GM12878 (cell line): ENCODE results near the gene MYO19. TPM values are rescaled to one million over a fixed set of nuclear protein-coding genes. Genes with fewer than 3 reads are reported as not detected.

Experiments used
- ATAC-seq: fragments of 200-7000 bp; cut with Tn5 transposase; 3 replicates; pipeline ENCODE4 v1.9.1; 2020; ENCODE audit warnings: mild to moderate bottlenecking, moderate library complexity
- BruUV-seq: library from RNA; stranded (reverse); fragments of 400-500 nt; replicated peaks from 2 replicates; lab custom pipeline; 2021; lab: Mats Ljungman, UMichigan
- CTCF ChIA-PET: fragments of 300-600 bp; sonication (Branson Sonifier 250); formaldehyde crosslinking; extraction: SDS; loops from one replicate; lab custom pipeline; 2021; ENCODE audit warnings: inconsistent platforms; lab: Yijun Ruan, JAX
- POLR2A ChIA-PET: fragments of 350-600 bp; formaldehyde crosslinking; extraction: SDS; loops from one replicate; lab custom pipeline; 2021; ENCODE audit warnings: inconsistent platforms; lab: Charles Lee
- RAD21 ChIA-PET: fragments of 300-600 bp; sonication (Branson Sonifier 250); formaldehyde crosslinking; loops from one replicate; lab custom pipeline; 2023; ENCODE audit warnings: antibody characterized with exemption; ENCODE audit not compliant: unreplicated experiment; lab: Charles Lee
- SMC1A ChIA-PET: fragments of 300-600 bp; sonication (Branson Sonifier 250); formaldehyde crosslinking; loops from one replicate; lab custom pipeline; 2023; ENCODE audit not compliant: unreplicated experiment, uncharacterized antibody; lab: Charles Lee
- DNase-seq: peaks from one replicate; pipeline ENCODE4 v3.0.0-alpha.2; 2011; ENCODE audit warnings: low read depth, low spot score
- FAIRE-seq: peaks from 3 replicates; lab custom pipeline; 2011; peaks lifted over from hg19 to GRCh38; lab: Jason Lieb, UNC
- H2AFZ ChIP-seq: 2 replicates; pipeline ENCODE4 v1.6.0; 2011; ENCODE audit warnings: low read depth, low read length, control low read depth; ENCODE audit not compliant: control insufficient read depth
- H3K27ac ChIP-seq: 2 replicates; pipeline ENCODE4 v1.5.1; 2011; ENCODE audit warnings: control low read depth; ENCODE audit not compliant: control insufficient read depth, insufficient read depth
- H3K27me3 ChIP-seq, 2 experiments: replicated peaks in 1 of 2; 2 replicates each; pipeline versions ENCODE4 v1.6.0 to v1.6.1; 2011; ENCODE audit warnings: low read length in 1 of 2; ENCODE audit not compliant: control insufficient read depth in 2 of 2, insufficient read depth in 2 of 2
- H3K36me3 ChIP-seq, 2 experiments: 2 replicates each; pipeline ENCODE4 v1.5.1; 2011; ENCODE audit warnings: low read length in 1 of 2; ENCODE audit not compliant: control insufficient read depth in 2 of 2, insufficient read depth in 2 of 2
- H3K4me1 ChIP-seq: 2 replicates; pipeline ENCODE4 v1.6.1; 2011; ENCODE audit warnings: mild to moderate bottlenecking, low read length, moderate library complexity, mixed read lengths; ENCODE audit not compliant: control insufficient read depth, insufficient read depth
- H3K4me2 ChIP-seq: 2 replicates; pipeline ENCODE4 v1.6.0; 2011; ENCODE audit warnings: control low read depth; ENCODE audit not compliant: control insufficient read depth, insufficient read depth
- H3K4me3 ChIP-seq: fragments of 200-600 bp; sonication (generic); 2 replicates; pipeline ENCODE4 v1.5.1; 2016
- H3K79me2 ChIP-seq: 2 replicates; pipeline ENCODE4 v1.6.0; 2011; ENCODE audit warnings: low read length; ENCODE audit not compliant: control insufficient read depth, insufficient read depth
- H3K9ac ChIP-seq: 2 replicates; pipeline ENCODE4 v1.8.0; 2011; ENCODE audit warnings: low read length, control low read depth, mixed read lengths; ENCODE audit not compliant: control insufficient read depth, insufficient read depth
- H3K9me3 ChIP-seq: replicated peaks from 3 replicates; pipeline ENCODE4 v1.5.1; 2011; ENCODE audit warnings: mild to moderate bottlenecking, low read length; ENCODE audit not compliant: control insufficient read depth, insufficient read depth
- H4K20me1 ChIP-seq: 2 replicates; pipeline ENCODE4 v1.6.0; 2011; ENCODE audit not compliant: control insufficient read depth, insufficient read depth
- BHLHE40 ChIP-seq, 2 experiments: fragments of 450-650 bp in 1 of 2; IDR thresholded peaks; 2 replicates each; pipeline ENCODE4 v1.6.1; 2011 to 2017; ENCODE audit warnings: low read depth in 2 of 2, borderline replicate concordance in 1 of 2, improper control_type of control experiment in 1 of 2, low read length in 1 of 2, mild to moderate bottlenecking in 1 of 2
- BMI1 ChIP-seq: fragments of 450-650 bp; IDR thresholded peaks from 2 replicates; pipeline ENCODE4 v1.6.1; 2016; ENCODE audit warnings: mild to moderate bottlenecking, moderate library complexity, borderline replicate concordance
- CBFB ChIP-seq: IDR thresholded peaks from 2 replicates; pipeline ENCODE4 v1.6.1; 2016; ENCODE audit warnings: antibody characterized with exemption, low read depth
- JUNB ChIP-seq: IDR thresholded peaks from 2 replicates; pipeline ENCODE4 v1.6.1; 2016; ENCODE audit warnings: antibody characterized with exemption, mild to moderate bottlenecking
- MEF2A ChIP-seq: IDR thresholded peaks from 2 replicates; pipeline ENCODE4 v1.6.1; 2011; ENCODE audit warnings: low read depth, mild to moderate bottlenecking, low read length, moderate library complexity; ENCODE audit not compliant: insufficient read depth
- MTA2 ChIP-seq: fragments of 450-650 bp; IDR thresholded peaks from 2 replicates; pipeline ENCODE4 v1.6.1; 2016; ENCODE audit warnings: low read depth, mild to moderate bottlenecking, moderate library complexity
- NBN ChIP-seq: fragments of 450-650 bp; IDR thresholded peaks from 2 replicates; pipeline ENCODE4 v1.6.1; 2016
- NFYA ChIP-seq: IDR thresholded peaks from 2 replicates; pipeline ENCODE4 v1.6.1; 2011; ENCODE audit warnings: low read depth, mild to moderate bottlenecking, low read length, improper control_type of control experiment, borderline replicate concordance
- SREBF1 ChIP-seq: IDR thresholded peaks from 2 replicates; pipeline ENCODE4 v1.6.1; 2012; ENCODE audit warnings: mild to moderate bottlenecking, low read length
- ZNF217 ChIP-seq: fragments of 450-650 bp; IDR thresholded peaks from 2 replicates; pipeline ENCODE4 v1.6.1; 2017; ENCODE audit warnings: antibody characterized with exemption, mild to moderate bottlenecking
- ZNF384 ChIP-seq: IDR thresholded peaks from 2 replicates; pipeline ENCODE4 v1.6.1; 2012; ENCODE audit warnings: low read depth, mild to moderate bottlenecking, low read length, improper control_type of control experiment, borderline replicate concordance
- WGBS: methylation state at CpG from one replicate; pipeline ENCODE4 v1.1.6; 2016; ENCODE audit warnings: low lambda C conversion rate; ENCODE audit not compliant: insufficient replicate concordance, insufficient coverage; ENCODE audit errors: missing lambda C conversion rate; 5-methylcytosine and 5-hydroxymethylcytosine counted together
- in situ Hi-C: fragments of 300-500 bp; cut with MboI; formaldehyde crosslinking; loops from 9 replicates; pipeline ENCODE4 v1.14.3; 2018; ENCODE audit warnings: mixed read lengths
- intact Hi-C: fragments of 100-400 bp; cut with micrococcal nuclease; formaldehyde crosslinking; loops from one replicate; pipeline ENCODE4 v1.14.2; 2022; ENCODE audit not compliant: unreplicated experiment
- polyA plus RNA-seq, 11 experiments: library from polyadenylated mRNA; depleted of rRNA in 4 of 11; unstranded in 6 of 11; stranded (reverse) in 5 of 11; fragments of >200 nt; fragmentation: Nextera tagmentation in 4 of 11; fragmentation: Illumina TruSeq in 1 of 11; extraction: Ambion mirVana in 4 of 11; extraction: Trizol in 1 of 11; gene quantifications; 1 replicate in 1 of 11; 2 replicates in 10 of 11; pipeline versions ENCODE4 v1.2.1 to v1.2.3, GENCODE V29; 2011 to 2016; ENCODE audit warnings: inconsistent platforms in 2 of 11, missing spikeins in 2 of 11, low read depth in 1 of 11
- total RNA-seq, 4 experiments: library from RNA; depleted of rRNA in 3 of 4; stranded (reverse); fragments of >200 nt in 3 of 4; fragmentation: Illumina TruSeq in 1 of 4; extraction: Trizol in 1 of 4; gene quantifications; 2 replicates each; pipeline versions ENCODE4 v1.2.1 to v1.2.3, GENCODE V29; 2013 to 2021
- TF ChIP-seq, protein P1 (sequence below): IDR thresholded peaks from 2 replicates; pipeline ENCODE4 v1.6.1; 2012; ENCODE audit warnings: low read length, inconsistent platforms
- TF ChIP-seq, protein P2 (sequence below): fragments of 450-650 bp; IDR thresholded peaks from 2 replicates; pipeline ENCODE4 v1.6.1; 2017; ENCODE audit warnings: mild to moderate bottlenecking, low read depth, inconsistent platforms; ENCODE audit not compliant: poor library complexity, severe bottlenecking
- TF ChIP-seq, protein P3 (sequence below): fragments of 450-650 bp; formaldehyde crosslinking; IDR thresholded peaks from 2 replicates; pipeline ENCODE4 v1.5.0; 2022; ENCODE audit warnings: mild to moderate bottlenecking, missing genetic modification characterization

Gene MYO19
- total and polyA plus RNA-seq, 10 of the 15 experiments (the other 5 are each of a cell fraction or from before 2014, with no cell fraction given), result 11.4 to 103 (median 67.1) TPM

DNA sequence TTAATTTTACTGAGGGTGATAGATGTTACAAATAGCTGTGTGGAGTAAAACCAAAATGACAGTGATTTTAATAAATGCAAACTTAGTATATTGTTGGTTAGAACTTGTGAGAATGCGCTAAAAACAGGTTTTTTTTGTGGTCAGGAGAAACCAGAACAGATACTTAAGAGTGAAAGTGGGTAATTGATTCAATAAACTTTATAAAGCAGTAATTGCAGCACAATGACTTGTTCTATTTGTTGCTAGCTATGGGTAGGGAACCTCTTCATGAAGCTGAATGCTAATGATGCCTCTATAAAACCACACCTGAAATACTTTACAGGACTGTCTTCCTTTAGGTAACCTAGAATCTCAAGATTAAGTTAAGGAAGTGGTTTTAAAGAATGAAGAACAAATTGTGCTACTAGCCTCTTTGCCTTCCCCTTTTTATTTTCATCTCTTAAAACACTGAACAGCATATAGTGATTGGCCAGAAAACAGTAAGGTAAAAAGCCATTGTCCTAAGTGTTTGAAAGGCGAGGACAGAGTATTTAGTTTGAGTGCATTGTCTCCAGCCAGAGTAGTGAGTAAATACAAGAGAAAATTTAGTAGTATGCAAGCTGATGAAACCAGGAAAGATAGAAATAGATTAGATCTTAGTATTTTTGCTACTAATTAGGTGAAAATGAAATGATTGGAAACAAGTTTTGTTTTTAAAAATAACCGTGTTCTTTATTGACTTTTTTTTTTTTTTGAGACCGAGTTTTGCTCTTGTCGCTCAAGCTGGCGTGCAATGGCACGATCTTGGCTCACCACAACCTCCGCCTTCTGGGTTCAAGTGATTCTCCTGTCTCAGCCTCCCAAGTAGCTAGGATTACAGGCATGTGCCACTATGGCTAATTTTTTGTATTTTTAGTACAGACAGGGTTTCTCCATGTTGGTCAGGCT is 16.1 kb upstream of the MYO19 start:
- in situ Hi-C loops (no loop called here), intact Hi-C loops (no loop called here)
- ChIA-PET SMC1A (interaction anchor here (0.7 to 1.7 kb wide), 7 partner anchors 8 to 1133 kb away, joined by 3 to 7 read pairs (median 4); no protein-coding TSS in a partner anchor), POLR2A (interaction anchor here (0.7 to 1.1 kb wide), 3 partner anchors 13 to 895 kb away, joined by 3 to 7 read pairs (median 4); no protein-coding TSS in a partner anchor), CTCF (interaction anchor here (1.0 to 2.1 kb wide), 3 partner anchors 15 to 52 kb away, joined by 4 to 11 read pairs (median 6); partner anchors contain the start of genes MYO19 and PIGW), RAD21 (interaction anchor here (0.9 kb wide), 1 partner anchor 50 kb away, joined by 5 read pairs; the partner anchor contains the start of gene MRM1)
- Histone ChIP-seq H2AFZ (no peak overlapping the region), H4K20me1 (no peaks in the 10 kb centered on the region; the same call in 1 of the 2 replicates), H3K4me1 (peaks cover 18% of the 10 kb centered on the region), H3K27me3 (no peaks in the 10 kb centered on the region), H3K4me2 (peak overlapping the region; percentile 46; the same call in 1 of the 2 replicates), H3K79me2 (peaks cover 61% of the 10 kb centered on the region), H3K9me3 (no peaks in the 10 kb centered on the region), H3K9ac (no peak overlapping the region), H3K27ac (no peak overlapping the region; the same call in 1 of the 2 replicates), H3K36me3 (peaks cover 0 to 7% of the 10 kb centered on the region in 2 experiments; a peak in 2 of 4 replicates), H3K4me3 (peak overlapping the region; percentile 4; the same call in 1 of the 2 replicates)
- FAIRE-seq (no peak), DNase-seq (peak; percentile 61), ATAC-seq (peak; percentile 73)
- BruUV-seq, result TSS peak; percentile 7
- 58% methylated on average over 8 of the region's 8 CpGs for WGBS
- TF ChIP-seq MTA2, result peak; percentile 92
- TF ChIP-seq, protein P1, sequence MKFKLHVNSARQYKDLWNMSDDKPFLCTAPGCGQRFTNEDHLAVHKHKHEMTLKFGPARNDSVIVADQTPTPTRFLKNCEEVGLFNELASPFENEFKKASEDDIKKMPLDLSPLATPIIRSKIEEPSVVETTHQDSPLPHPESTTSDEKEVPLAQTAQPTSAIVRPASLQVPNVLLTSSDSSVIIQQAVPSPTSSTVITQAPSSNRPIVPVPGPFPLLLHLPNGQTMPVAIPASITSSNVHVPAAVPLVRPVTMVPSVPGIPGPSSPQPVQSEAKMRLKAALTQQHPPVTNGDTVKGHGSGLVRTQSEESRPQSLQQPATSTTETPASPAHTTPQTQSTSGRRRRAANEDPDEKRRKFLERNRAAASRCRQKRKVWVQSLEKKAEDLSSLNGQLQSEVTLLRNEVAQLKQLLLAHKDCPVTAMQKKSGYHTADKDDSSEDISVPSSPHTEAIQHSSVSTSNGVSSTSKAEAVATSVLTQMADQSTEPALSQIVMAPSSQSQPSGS, result peak; percentile 36; the same call in 1 of the 2 replicates
- 0 out of 2 replicates have a peak, but pooled peaks have one; percentile 10 for TF ChIP-seq SREBF1
- TF ChIP-seq, protein P2, sequence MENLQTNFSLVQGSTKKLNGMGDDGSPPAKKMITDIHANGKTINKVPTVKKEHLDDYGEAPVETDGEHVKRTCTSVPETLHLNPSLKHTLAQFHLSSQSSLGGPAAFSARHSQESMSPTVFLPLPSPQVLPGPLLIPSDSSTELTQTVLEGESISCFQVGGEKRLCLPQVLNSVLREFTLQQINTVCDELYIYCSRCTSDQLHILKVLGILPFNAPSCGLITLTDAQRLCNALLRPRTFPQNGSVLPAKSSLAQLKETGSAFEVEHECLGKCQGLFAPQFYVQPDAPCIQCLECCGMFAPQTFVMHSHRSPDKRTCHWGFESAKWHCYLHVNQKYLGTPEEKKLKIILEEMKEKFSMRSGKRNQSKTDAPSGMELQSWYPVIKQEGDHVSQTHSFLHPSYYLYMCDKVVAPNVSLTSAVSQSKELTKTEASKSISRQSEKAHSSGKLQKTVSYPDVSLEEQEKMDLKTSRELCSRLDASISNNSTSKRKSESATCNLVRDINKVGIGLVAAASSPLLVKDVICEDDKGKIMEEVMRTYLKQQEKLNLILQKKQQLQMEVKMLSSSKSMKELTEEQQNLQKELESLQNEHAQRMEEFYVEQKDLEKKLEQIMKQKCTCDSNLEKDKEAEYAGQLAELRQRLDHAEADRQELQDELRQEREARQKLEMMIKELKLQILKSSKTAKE, result peak; percentile 42
- peak; percentile 46; the same call in 1 of the 2 replicates for TF ChIP-seq JUNB
- peak; percentile 34; the same call in 1 of the 2 replicates for TF ChIP-seq CBFB
- TF ChIP-seq, protein P3, sequence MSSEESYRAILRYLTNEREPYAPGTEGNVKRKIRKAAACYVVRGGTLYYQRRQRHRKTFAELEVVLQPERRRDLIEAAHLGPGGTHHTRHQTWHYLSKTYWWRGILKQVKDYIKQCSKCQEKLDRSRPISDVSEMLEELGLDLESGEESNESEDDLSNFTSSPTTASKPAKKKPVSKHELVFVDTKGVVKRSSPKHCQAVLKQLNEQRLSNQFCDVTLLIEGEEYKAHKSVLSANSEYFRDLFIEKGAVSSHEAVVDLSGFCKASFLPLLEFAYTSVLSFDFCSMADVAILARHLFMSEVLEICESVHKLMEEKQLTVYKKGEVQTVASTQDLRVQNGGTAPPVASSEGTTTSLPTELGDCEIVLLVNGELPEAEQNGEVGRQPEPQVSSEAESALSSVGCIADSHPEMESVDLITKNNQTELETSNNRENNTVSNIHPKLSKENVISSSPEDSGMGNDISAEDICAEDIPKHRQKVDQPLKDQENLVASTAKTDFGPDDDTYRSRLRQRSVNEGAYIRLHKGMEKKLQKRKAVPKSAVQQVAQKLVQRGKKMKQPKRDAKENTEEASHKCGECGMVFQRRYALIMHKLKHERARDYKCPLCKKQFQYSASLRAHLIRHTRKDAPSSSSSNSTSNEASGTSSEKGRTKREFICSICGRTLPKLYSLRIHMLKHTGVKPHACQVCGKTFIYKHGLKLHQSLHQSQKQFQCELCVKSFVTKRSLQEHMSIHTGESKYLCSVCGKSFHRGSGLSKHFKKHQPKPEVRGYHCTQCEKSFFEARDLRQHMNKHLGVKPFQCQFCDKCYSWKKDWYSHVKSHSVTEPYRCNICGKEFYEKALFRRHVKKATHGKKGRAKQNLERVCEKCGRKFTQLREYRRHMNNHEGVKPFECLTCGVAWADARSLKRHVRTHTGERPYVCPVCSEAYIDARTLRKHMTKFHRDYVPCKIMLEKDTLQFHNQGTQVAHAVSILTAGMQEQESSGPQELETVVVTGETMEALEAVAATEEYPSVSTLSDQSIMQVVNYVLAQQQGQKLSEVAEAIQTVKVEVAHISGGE (CRISPR knock-in tag), result no peak
- TF ChIP-seq MEF2A, result peak; percentile 81
- 0 out of 2 replicates have a peak, but pooled peaks have one; percentile 8 for TF ChIP-seq ZNF384
- peak; percentile 95 for TF ChIP-seq ZNF217
- TF ChIP-seq BHLHE40 (IDR thresholded peaks at IDR 0.05; ENCODE audit: borderline replicate concordance in 1 of 2, low read depth in 2 of 2, low read length in 1 of 2), result peak; percentile 40 to 47; a peak in 1 of 4 replicates
- peak; percentile 23; the same call in 1 of the 2 replicates for TF ChIP-seq BMI1
- TF ChIP-seq NFYA, result no peak
- peak; percentile 36; the same call in 1 of the 2 replicates for TF ChIP-seq NBN
